Amygdala (tissue), 56 donors: ENCODE results near the gene SLC46A3.
"Not testable (repeated sequence)": the region's sequence is repeated elsewhere in the genome, so short reads cannot be mapped to it uniquely, and the experiment has no call there.

Source experiments
- DNase-seq, 56 donors: peaks; one replicate each; lab custom pipeline; 2025; lab: John Stamatoyannopoulos, UW

Gene SLC46A3

GRCh38 chr13:28735481-28736029 is 16.8 kb upstream of the SLC46A3 start:
- no peak for DNase-seq

GRCh38 chr13:28734906-28735305 is 16.1 kb upstream of the SLC46A3 start:
- DNase-seq: no peak

- DNase-seq: no peak
Measured at GRCh38 chr13:28730762-28731161, 12.0 kb upstream of the SLC46A3 start.

GRCh38 chr13:28729541-28729940 is 10.8 kb upstream of the SLC46A3 start:
- no peak for DNase-seq

GRCh38 chr13:28728642-28729041 is 9.9 kb upstream of the SLC46A3 start:
- no peak for DNase-seq

- no peak for DNase-seq
Measured at GRCh38 chr13:28725046-28725610, 6.4 kb upstream of the SLC46A3 start.

GRCh38 chr13:28723806-28724205 is 5.0 kb upstream of the SLC46A3 start:
- DNase-seq: no peak

GRCh38 chr13:28719227-28720055 is 671 bp upstream of the SLC46A3 start:
- no peak for DNase-seq

GRCh38 chr13:28718196-28718542 is 601 bp downstream of the SLC46A3 start:
- no peak for DNase-seq

- no peak for DNase-seq
Measured at GRCh38 chr13:28717170-28717569, 1.6 kb downstream of the SLC46A3 start.

- no peak for DNase-seq
Measured at GRCh38 chr13:28716511-28716910, 2.3 kb downstream of the SLC46A3 start.

GRCh38 chr13:28714651-28715050 is 4.1 kb downstream of the SLC46A3 start:
- DNase-seq: no peak

- no peak for DNase-seq
Measured at GRCh38 chr13:28710161-28710560, 8.6 kb downstream of the SLC46A3 start.

- DNase-seq: peak in 6 of 56 donors; percentile 10 to 48 (median 17)
Measured at GRCh38 chr13:28707629-28708427, 10.9 kb downstream of the SLC46A3 start.

- no peak for DNase-seq
Measured at GRCh38 chr13:28705461-28706083, 13.2 kb downstream of the SLC46A3 start.

- DNase-seq: no peak
Measured at GRCh38 chr13:28704919-28705318, 13.9 kb downstream of the SLC46A3 start.

- DNase-seq: no peak
Measured at GRCh38 chr13:28704282-28704681, 14.5 kb downstream of the SLC46A3 start.

GRCh38 chr13:28699246-28699645 is 19.5 kb downstream of the SLC46A3 start:
- no peak for DNase-seq

- no peak for DNase-seq
Measured at GRCh38 chr13:28697441-28697840, 21.3 kb downstream of the SLC46A3 start.

GRCh38 chr13:28693605-28694491 is 24.9 kb downstream of the SLC46A3 start:
- DNase-seq: not testable (repeated sequence)
